Measurements from ENCODE around the gene ZCCHC7. TPM values are rescaled to one million over a fixed set of nuclear protein-coding genes. Genes with fewer than 3 reads are reported as not detected.

Gene ZCCHC7
- total RNA-seq, 1 experiment from 2014 or later: 31.2 TPM

GRCh38 chr9:37083654-37084053, 36.7 kb upstream of the ZCCHC7 start:
- Histone ChIP-seq H3K27ac (ENCODE audit: low read depth, low read length) (no peak overlapping the region), H3K9ac (ENCODE audit: low read length) (no peak overlapping the region), H2AFZ (ENCODE audit: low read depth, low read length, poor library complexity, severe bottlenecking) (no peak overlapping the region), H3K9me3 (ENCODE audit: control insufficient read depth in 1 of 2, insufficient read depth in 1 of 2, low read depth in 1 of 2, low read length in 2 of 2) (peaks cover 0 to 5% of the 10 kb centered on the region in 2 experiments; a peak in 2 of 4 replicates), H3K9me2 (ENCODE audit: insufficient read depth) (no peaks in the 10 kb centered on the region), H3K4me3 (replicated peaks in 1 of 2; ENCODE audit: low read depth in 1 of 2, low read length in 2 of 2) (no peak overlapping the region), H3K79me2 (ENCODE audit: insufficient read depth, low read length) (peaks cover 43% of the 10 kb centered on the region), H3K36me3 (ENCODE audit: control insufficient read depth in 1 of 2, insufficient read depth in 2 of 2, low read length in 2 of 2) (peaks cover 11 to 14% of the 10 kb centered on the region in 2 experiments; a peak in 2 of 4 replicates), H3K4me1 (ENCODE audit: control insufficient read depth in 1 of 2, insufficient read depth in 2 of 2, low read length in 2 of 2) (peaks cover 0 to 16% of the 10 kb centered on the region in 2 experiments; a peak in 2 of 4 replicates), H4K20me1 (ENCODE audit: insufficient read depth) (no peaks in the 10 kb centered on the region), H3K4me2 (ENCODE audit: low read length) (no peak overlapping the region), H3K27me3 (ENCODE audit: insufficient read depth, low read length) (no peaks in the 10 kb centered on the region)
- ATAC-seq (no peak), DNase-seq (ENCODE audit: low read depth, low spot score) (no peak)
- RAD21 ChIA-PET (ENCODE audit: low non-redundant PET in 1 of 2, low total read pairs in 2 of 2, uncharacterized antibody in 2 of 2, unreplicated experiment in 2 of 2): no interaction called here
- CTCF ChIA-PET: no interaction called here
- intact Hi-C loops (cut with micrococcal nuclease): no loop called here
- BruUV-seq (replicated peaks): no TSS peak
- POLR2A ChIA-PET: no interaction called here
- TF ChIP-seq SRF (IDR thresholded peaks at IDR 0.05; ENCODE audit: low read depth) (no peak), ZNF274 (IDR thresholded peaks at IDR 0.05; ENCODE audit: low read depth, low read length) (no peak), CEBPB (IDR thresholded peaks at IDR 0.05; ENCODE audit: low read depth) (no peak), SP1 (IDR thresholded peaks at IDR 0.05; ENCODE audit: low read depth) (no peak), CTCF (IDR thresholded peaks at IDR 0.05 in 2 of 3, conservative IDR thresholded peaks at IDR 0.05 in 1 of 3; ENCODE audit: borderline replicate concordance in 1 of 3, insufficient read depth in 1 of 3, low read depth in 2 of 3, low read length in 2 of 3) (no peak), YY1 (IDR thresholded peaks at IDR 0.05; ENCODE audit: extremely low read depth, insufficient replicate concordance, low read depth, low read length) (no peak), REST (IDR thresholded peaks at IDR 0.05; ENCODE audit: low read depth) (no peak), EZH2phosphoT487 (IDR thresholded peaks at IDR 0.05; ENCODE audit: borderline replicate concordance) (no peak), EZH2 (IDR thresholded peaks at IDR 0.05) (no peak), JUND (IDR thresholded peaks at IDR 0.05) (no peak), ATF3 (IDR thresholded peaks at IDR 0.05) (no peak), POLR2A (IDR thresholded peaks at IDR 0.05; ENCODE audit: borderline replicate concordance, extremely low read depth, insufficient read depth, insufficient read length) (no peak), ELF1 (IDR thresholded peaks at IDR 0.05; ENCODE audit: borderline replicate concordance, low read depth) (no peak)

Data from HCT116 (cell line).